ENCODE data around the gene NAPSA.

Gene NAPSA

GRCh38 chr19:50383852-50384684 lies 18.6 kb upstream of the NAPSA start, which contains the start of gene POLD1:
Gene POLD1 (plus strand): TSS chr19:50384347. CDS start chr19:50398852, 14,505 bp downstream.
- DNase-seq (ENCODE audit: low read depth) = peak; percentile 87

GRCh38 chr19:50383001-50383851 lies 17.8 kb upstream of the NAPSA start:
- no peak for DNase-seq (ENCODE audit: low read depth)

GRCh38 chr19:50381881-50382729 lies 16.7 kb upstream of the NAPSA start:
- no peak for DNase-seq (ENCODE audit: low read depth)

- DNase-seq (ENCODE audit: low read depth) = no peak
These were observed 15.3 kb upstream of the NAPSA start for GRCh38 chr19:50380751-50381151.

- DNase-seq (ENCODE audit: low read depth) = no peak
These were observed 14.7 kb upstream of the NAPSA start for GRCh38 chr19:50380137-50380536.

GRCh38 chr19:50379602-50380001 lies 14.2 kb upstream of the NAPSA start:
- DNase-seq (ENCODE audit: low read depth) = no peak

GRCh38 chr19:50378863-50379236 lies 13.4 kb upstream of the NAPSA start:
- DNase-seq (ENCODE audit: low read depth) = no peak

GRCh38 chr19:50378169-50378862 lies 12.9 kb upstream of the NAPSA start:
- DNase-seq (ENCODE audit: low read depth) = no peak

- no peak for DNase-seq (ENCODE audit: low read depth)
These were observed 12.1 kb upstream of the NAPSA start for GRCh38 chr19:50377517-50377916.

GRCh38 chr19:50377051-50377461 lies 11.6 kb upstream of the NAPSA start:
- DNase-seq (ENCODE audit: low read depth) = no peak

GRCh38 chr19:50376166-50377050 lies 11.0 kb upstream of the NAPSA start, which contains the start of gene NR1H2:
Gene NR1H2 (plus strand): TSS chr19:50376457. CDS start chr19:50377606, 1,149 bp downstream.
- peak; percentile 94 for DNase-seq (ENCODE audit: low read depth)

GRCh38 chr19:50371914-50372475 lies 6.6 kb upstream of the NAPSA start:
- DNase-seq (ENCODE audit: low read depth) = no peak

GRCh38 chr19:50368649-50369570 lies 3.5 kb upstream of the NAPSA start:
- DNase-seq (ENCODE audit: low read depth) = peak; percentile 81

- no peak for DNase-seq (ENCODE audit: low read depth)
These were observed 2.6 kb downstream of the NAPSA start for GRCh38 chr19:50362656-50363424.

GRCh38 chr19:50362030-50362412 lies 3.4 kb downstream of the NAPSA start:
- no peak for DNase-seq (ENCODE audit: low read depth)

- DNase-seq (ENCODE audit: low read depth) = no peak
These were observed 4.0 kb downstream of the NAPSA start for GRCh38 chr19:50361290-50362029.

- DNase-seq (ENCODE audit: low read depth) = no peak
These were observed 6.1 kb downstream of the NAPSA start for GRCh38 chr19:50359328-50359818.

All from HS-27A (cell line).